Measurements from ENCODE around the gene RAB27A. TPM values are rescaled to one million over a fixed set of nuclear protein-coding genes. Genes with fewer than 3 reads are reported as not detected.

Gene RAB27A
- total and polyA plus RNA-seq, 7 donors: 13.0 to 194 (median 27.7) TPM

DNA sequence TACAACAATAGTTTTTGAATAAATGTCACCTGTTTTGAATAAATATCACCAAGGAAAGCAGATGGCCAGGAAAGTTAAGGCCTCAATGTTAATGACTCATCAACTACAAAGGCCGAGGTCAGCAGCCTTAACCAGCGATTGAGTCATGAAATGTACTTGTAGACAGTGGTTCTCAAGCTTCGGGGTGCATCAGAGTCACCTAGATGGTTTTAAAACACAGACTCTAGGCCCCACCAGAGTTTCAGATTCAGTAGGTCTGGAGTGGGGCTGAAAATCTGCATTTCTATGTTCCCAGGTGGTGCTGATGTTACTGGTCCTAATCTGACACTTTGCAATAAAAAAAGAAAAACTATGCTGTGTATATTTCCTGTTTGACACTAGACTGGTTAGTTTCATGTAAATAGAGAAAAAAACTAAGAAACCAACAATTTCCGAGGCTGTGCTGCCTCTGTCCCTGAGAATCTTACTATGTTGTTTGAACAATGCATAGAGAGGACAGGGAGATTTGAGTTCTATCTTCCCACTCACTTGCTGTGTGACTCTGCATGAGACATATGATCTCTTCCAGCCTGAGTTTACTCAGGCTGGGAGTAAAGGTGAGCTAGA, 9.8 kb downstream of the RAB27A start:
- WGBS, 2 donors: 50 to 76% methylated on average over 4 of the region's 4 CpGs
- no peaks in the 10 kb centered on the region for H3K9me3 ChIP-seq
- TF ChIP-seq EP300 (IDR thresholded peaks at IDR 0.05) (no peak), POLR2A (IDR thresholded peaks at IDR 0.05) (no peak)
- no peak overlapping the region for H3K4me3 ChIP-seq
- H3K27ac ChIP-seq: peak overlapping the region in 2 of 4 donors; percentile 16 to 24
- intact Hi-C loops (cut with DNase I): no loop called here
- H3K27me3 ChIP-seq: no peaks in the 10 kb centered on the region
- DNase-seq: no peak
- H3K4me1 ChIP-seq: peaks cover 0 to 33% (median 17%) of the 10 kb centered on the region in 4 donors
- no peaks in the 10 kb centered on the region for H3K36me3 ChIP-seq

- Histone ChIP-seq H3K4me1 (peaks cover 0 to 30% (median 17%) of the 10 kb centered on the region in 4 donors), H3K27ac (peak overlapping the region in 2 of 4 donors; percentile 16 to 24), H3K27me3 (no peaks in the 10 kb centered on the region), H3K36me3 (no peaks in the 10 kb centered on the region), H3K9me3 (no peaks in the 10 kb centered on the region), H3K4me3 (no peak overlapping the region)
- intact Hi-C loops (cut with DNase I): no loop called here
- 80 to 91% methylated on average over 2 of the region's 2 CpGs for WGBS, 2 donors
- TF ChIP-seq, protein P1, sequence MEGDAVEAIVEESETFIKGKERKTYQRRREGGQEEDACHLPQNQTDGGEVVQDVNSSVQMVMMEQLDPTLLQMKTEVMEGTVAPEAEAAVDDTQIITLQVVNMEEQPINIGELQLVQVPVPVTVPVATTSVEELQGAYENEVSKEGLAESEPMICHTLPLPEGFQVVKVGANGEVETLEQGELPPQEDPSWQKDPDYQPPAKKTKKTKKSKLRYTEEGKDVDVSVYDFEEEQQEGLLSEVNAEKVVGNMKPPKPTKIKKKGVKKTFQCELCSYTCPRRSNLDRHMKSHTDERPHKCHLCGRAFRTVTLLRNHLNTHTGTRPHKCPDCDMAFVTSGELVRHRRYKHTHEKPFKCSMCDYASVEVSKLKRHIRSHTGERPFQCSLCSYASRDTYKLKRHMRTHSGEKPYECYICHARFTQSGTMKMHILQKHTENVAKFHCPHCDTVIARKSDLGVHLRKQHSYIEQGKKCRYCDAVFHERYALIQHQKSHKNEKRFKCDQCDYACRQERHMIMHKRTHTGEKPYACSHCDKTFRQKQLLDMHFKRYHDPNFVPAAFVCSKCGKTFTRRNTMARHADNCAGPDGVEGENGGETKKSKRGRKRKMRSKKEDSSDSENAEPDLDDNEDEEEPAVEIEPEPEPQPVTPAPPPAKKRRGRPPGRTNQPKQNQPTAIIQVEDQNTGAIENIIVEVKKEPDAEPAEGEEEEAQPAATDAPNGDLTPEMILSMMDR (IDR thresholded peaks at IDR 0.05): no peak
- no peak for TF ChIP-seq EP300 (IDR thresholded peaks at IDR 0.05)
- TF ChIP-seq POLR2AphosphoS5 (IDR thresholded peaks at IDR 0.05): no peak
- no peak for TF ChIP-seq POLR2A (IDR thresholded peaks at IDR 0.05)
- no peak for DNase-seq
Measured at GRCh38 chr15:55279100-55279745, 10.4 kb downstream of the RAB27A start.

GRCh38 chr15:55277715-55278114, 11.9 kb downstream of the RAB27A start:
- Histone ChIP-seq H3K4me3 (no peak overlapping the region), H3K36me3 (no peaks in the 10 kb centered on the region), H3K27ac (no peak overlapping the region), H3K4me1 (peaks cover 0 to 28% (median 15%) of the 10 kb centered on the region in 4 donors), H3K27me3 (no peaks in the 10 kb centered on the region), H3K9me3 (no peaks in the 10 kb centered on the region)
- TF ChIP-seq POLR2AphosphoS5 (IDR thresholded peaks at IDR 0.05) (no peak), POLR2A (IDR thresholded peaks at IDR 0.05) (no peak), EP300 (IDR thresholded peaks at IDR 0.05) (no peak)
- TF ChIP-seq, protein P1 (IDR thresholded peaks at IDR 0.05): no peak
- intact Hi-C loops (cut with DNase I): no loop called here
- no peak for DNase-seq
- 73 to 84% methylated on average over 2 of the region's 2 CpGs for WGBS, 2 donors

GRCh38 chr15:55277116-55277564, 12.5 kb downstream of the RAB27A start:
- Histone ChIP-seq H3K4me3 (no peak overlapping the region), H3K27me3 (no peaks in the 10 kb centered on the region), H3K4me1 (peaks cover 0 to 22% (median 10%) of the 10 kb centered on the region in 4 donors), H3K36me3 (no peaks in the 10 kb centered on the region), H3K9me3 (no peaks in the 10 kb centered on the region), H3K27ac (no peak overlapping the region)
- WGBS, 2 donors: 34 to 54% methylated on average over 7 of the region's 7 CpGs
- intact Hi-C loops (cut with DNase I): no loop called here
- TF ChIP-seq POLR2AphosphoS5 (IDR thresholded peaks at IDR 0.05) (no peak), POLR2A (IDR thresholded peaks at IDR 0.05) (no peak), EP300 (IDR thresholded peaks at IDR 0.05) (no peak)
- TF ChIP-seq, protein P1 (IDR thresholded peaks at IDR 0.05): no peak
- no peak for DNase-seq

GRCh38 chr15:55276324-55276723, 13.3 kb downstream of the RAB27A start:
- peaks cover 0 to 16% (median 5%) of the 10 kb centered on the region in 4 donors for H3K4me1 ChIP-seq
- WGBS, 2 donors: 89 to 96% methylated on average over 5 of the region's 5 CpGs

More at GRCh38 chr15:55276324-55276723, 13.3 kb downstream of the RAB27A start:
- intact Hi-C loops (cut with DNase I): no loop called here
- H3K27me3 ChIP-seq: no peaks in the 10 kb centered on the region
- no peaks in the 10 kb centered on the region for H3K9me3 ChIP-seq
- H3K4me3 ChIP-seq: no peak overlapping the region
- no peak overlapping the region for H3K27ac ChIP-seq
- DNase-seq: no peak
- no peaks in the 10 kb centered on the region for H3K36me3 ChIP-seq
- TF ChIP-seq, protein P1 (IDR thresholded peaks at IDR 0.05): no peak
- TF ChIP-seq POLR2A (IDR thresholded peaks at IDR 0.05) (no peak), EP300 (IDR thresholded peaks at IDR 0.05) (no peak), POLR2AphosphoS5 (IDR thresholded peaks at IDR 0.05) (no peak)
